D721Med (cell line): ENCODE data around the gene METTL9.

Source experiments
- DNase-seq: peaks from one replicate; pipeline ENCODE4 v3.0.0; 2011; ENCODE audit warnings: low spot score; ENCODE audit not compliant: insufficient read length
- FAIRE-seq: peaks from 2 replicates; lab custom pipeline; 2011; peaks lifted over from hg19 to GRCh38; lab: Jason Lieb, UNC
- TF ChIP-seq, protein P1 (sequence below): IDR thresholded peaks from 2 replicates; pipeline ENCODE4 v1.5.1; 2012; ENCODE audit warnings: mild to moderate bottlenecking, control low read depth; ENCODE audit not compliant: insufficient read depth; ENCODE audit errors: missing control alignments

The METTL9 gene

DNA sequence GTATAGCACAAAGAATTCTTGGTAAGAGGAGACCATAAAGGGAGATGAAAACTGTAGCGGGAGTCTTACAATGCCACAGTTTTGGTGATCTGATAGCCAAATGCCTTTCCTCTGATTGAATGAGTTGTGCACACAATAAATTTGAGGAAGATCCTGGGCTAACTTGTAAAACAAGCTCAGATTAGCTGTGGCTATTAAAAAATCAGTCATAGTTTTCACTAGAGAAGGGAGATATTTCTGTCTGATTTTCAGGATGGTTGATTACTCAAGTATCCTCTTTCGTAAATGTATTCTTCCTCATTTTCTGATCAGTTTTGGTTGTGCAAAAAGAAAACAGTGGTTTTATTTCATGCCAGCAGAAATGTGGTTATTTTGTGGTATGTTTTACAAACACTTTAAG is 9.1 kb upstream of the METTL9 start:
- DNase-seq (no peak), FAIRE-seq (no peak)
- TF ChIP-seq, protein P1, sequence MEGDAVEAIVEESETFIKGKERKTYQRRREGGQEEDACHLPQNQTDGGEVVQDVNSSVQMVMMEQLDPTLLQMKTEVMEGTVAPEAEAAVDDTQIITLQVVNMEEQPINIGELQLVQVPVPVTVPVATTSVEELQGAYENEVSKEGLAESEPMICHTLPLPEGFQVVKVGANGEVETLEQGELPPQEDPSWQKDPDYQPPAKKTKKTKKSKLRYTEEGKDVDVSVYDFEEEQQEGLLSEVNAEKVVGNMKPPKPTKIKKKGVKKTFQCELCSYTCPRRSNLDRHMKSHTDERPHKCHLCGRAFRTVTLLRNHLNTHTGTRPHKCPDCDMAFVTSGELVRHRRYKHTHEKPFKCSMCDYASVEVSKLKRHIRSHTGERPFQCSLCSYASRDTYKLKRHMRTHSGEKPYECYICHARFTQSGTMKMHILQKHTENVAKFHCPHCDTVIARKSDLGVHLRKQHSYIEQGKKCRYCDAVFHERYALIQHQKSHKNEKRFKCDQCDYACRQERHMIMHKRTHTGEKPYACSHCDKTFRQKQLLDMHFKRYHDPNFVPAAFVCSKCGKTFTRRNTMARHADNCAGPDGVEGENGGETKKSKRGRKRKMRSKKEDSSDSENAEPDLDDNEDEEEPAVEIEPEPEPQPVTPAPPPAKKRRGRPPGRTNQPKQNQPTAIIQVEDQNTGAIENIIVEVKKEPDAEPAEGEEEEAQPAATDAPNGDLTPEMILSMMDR: no peak

DNA sequence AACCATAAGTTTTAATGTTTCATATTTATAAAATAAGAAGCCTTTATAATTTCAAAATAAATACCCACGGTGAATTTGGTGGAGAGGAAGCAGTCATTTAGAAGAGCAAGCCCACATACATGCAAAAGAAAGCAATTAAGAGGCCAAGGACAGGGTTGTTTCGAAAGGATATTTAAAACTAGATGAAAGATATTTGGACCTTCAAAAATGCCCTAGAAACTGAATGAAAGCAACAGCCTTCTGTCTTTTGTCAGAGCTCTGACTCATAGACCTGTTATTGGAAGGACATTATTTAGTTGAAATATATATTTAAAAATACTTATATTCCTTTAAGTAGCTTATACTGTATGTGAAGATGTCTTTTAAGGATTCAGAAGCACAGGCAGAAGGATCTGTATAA is 8.6 kb upstream of the METTL9 start:
- TF ChIP-seq, protein P1: no peak
- FAIRE-seq (no peak), DNase-seq (no peak)

DNA sequence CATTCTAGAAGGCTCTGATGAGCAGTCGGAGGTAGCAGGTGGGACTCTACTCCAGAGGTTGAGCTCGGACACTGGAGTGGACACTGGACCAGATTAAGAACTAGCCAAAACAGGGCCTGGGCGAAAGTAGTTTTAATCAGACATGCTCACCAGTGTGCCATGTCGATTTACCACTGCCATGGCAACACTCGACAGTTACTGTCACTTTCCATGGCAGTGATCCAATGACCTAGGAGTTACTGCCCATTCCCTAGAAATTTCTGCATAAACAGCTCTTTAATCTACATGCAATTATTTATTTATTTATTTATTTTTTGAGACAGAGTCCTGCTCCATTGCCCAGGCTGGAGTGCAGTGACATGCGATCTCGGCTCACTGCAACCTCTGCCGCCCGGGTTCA is 7.2 kb upstream of the METTL9 start:
- TF ChIP-seq, protein P1: no peak
- FAIRE-seq: no peak
- DNase-seq: no peak

DNA sequence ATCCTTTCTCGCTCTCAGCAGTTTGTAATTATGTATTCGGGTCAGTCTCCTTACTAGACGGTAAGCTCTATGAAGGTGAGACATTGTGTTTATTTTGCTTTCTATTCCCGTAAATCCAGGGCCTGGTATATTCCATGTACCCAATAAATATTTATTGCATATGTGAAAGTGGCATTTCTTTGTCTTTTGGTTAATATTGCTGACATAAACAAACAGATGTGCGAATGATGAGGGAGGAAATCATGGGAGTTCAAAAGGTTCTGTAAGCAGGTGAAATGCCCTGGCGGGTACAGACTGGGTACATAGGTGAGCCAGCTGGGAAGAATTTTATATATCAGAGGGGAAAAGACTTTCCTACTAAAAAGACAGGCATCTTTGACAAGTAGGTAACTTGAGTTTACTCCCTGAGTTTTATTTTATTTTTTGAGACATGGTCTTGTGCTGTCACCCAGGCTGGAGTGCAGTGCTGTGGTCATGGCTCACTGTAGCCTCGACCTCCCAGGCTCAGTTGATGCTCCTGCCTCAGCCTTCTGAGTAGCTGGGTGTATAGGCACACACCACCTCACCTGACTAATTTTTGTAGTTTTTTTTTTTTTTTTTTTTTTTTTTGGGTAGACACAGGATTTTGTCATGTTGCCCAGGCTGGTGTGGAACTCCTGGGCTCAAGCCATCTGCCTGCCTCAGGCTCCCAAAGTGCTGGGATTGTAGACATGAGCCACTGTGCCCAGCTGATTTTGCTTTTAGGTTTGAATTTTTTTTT is 5.7 kb upstream of the METTL9 start:
- TF ChIP-seq, protein P1: no peak
- DNase-seq (no peak), FAIRE-seq (no peak)

DNA sequence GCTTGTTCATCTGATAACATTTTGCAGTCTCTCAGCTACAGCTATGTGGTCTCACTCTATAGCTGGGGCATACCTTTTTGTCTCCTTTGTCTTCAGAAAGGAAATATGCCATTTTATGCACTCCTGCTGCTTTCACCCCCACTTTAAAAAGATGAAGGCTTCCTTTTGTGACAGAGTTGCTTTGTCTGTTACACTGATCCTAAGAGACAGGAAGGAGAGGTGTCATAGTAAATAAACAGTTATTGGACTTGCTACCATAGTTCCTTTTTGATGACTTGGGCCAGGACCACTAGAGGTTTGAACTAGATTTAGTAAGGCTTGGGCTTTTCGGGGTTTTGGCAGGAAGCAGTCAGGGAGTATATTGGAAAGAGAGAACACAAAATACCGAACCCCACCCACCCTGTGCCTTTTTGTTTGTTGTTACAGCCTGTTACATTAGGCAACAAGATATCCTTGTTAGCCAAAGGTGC is 1.8 kb upstream of the METTL9 start:
- no peak for DNase-seq

DNA sequence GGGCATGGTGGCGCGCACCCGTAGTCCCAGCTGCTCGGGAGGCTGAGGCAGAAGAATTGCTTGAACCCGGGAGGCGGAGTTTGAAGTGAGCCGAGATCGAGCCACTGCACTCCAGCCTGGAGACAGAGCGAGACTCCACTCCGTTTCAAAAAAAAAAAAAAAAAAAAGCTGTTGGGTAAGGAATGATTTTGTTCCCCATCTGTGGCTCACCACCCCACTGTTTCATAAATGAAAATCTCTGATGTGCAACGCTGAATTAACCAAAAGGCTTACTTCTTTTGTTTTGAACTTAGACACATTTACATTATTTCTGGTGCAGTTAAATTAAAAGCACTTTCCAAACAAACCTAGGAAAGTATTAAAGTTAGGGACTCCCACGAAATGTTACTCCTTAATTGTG is 1.2 kb upstream of the METTL9 start:
- FAIRE-seq: no peak
- no peak for DNase-seq
- TF ChIP-seq, protein P1: no peak

More for the DNA sequence above, 1.8 kb upstream of the METTL9 start:
- TF ChIP-seq, protein P1: no peak
- no peak for FAIRE-seq

DNA sequence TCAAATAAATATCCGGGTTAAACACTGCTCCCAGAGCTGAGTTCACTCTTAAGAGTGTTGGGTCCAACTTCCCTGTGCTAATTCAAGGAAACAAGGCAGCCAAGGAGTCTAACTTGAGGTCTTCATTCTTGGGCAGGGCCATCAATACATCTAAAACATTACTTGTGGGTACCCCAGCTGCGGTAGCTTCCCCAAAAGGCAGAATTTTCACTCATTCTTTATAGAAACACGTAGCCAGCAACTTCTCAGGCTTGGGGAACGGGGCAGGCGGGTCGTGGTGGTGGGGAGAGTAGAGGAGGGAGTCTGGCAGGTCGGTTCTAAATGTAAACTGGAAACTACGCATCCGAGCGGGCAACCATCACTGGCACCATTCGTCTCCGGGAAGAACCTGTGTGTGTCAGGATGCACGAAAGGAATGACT is 666 bp upstream of the METTL9 start:
- TF ChIP-seq, protein P1: no peak
- no peak for DNase-seq
- no peak for FAIRE-seq
